ENCODE results near the gene EDEM2. TPM values are rescaled to one million over a fixed set of nuclear protein-coding genes. Genes with fewer than 3 reads are reported as not detected.
"Not testable (repeated sequence)": the region's sequence is repeated elsewhere in the genome, so short reads cannot be mapped to it uniquely, and the experiment has no call there.

EDEM2 gene
- total RNA-seq, 1 experiment from 2014 or later, result 34.7 TPM

DNA sequence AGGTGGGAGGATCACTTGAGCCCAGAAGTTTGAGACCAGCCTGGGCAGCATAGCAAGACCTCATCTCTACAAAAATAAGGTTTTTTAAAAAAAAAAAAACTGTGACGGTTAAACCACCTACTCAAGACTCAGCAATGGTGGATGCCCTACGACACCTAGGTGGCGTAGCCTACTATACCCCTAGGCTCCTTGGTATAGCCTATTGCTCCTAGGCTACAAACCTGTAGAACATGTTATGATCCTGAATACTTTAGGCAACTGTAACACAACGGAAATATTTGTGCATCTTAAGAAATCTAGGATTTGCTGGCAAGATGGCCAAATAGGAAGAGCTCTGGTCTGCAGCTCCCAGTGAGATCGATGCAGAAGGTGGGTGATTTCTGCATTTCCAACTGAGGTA is 13.2 kb upstream of the EDEM2 start:
- H3K36me3 ChIP-seq (ENCODE audit: control insufficient read depth, insufficient read depth, low read length); H3K9me3 ChIP-seq (ENCODE audit: control insufficient read depth, insufficient read depth, low read depth, low read length); H3K27me3 ChIP-seq (ENCODE audit: control insufficient read depth, insufficient read depth, low read length); H3K4me3 ChIP-seq (ENCODE audit: low read depth in 2 of 2, low read length in 2 of 2); H3K27ac ChIP-seq (ENCODE audit: low read length); POLR2A ChIA-PET; DNase-seq (ENCODE audit: low read depth, low spot score); CTCF ChIA-PET; in situ Hi-C loops (cut with HindIII; ENCODE audit: low pct_unique_long_range_greater_than_20kb, low sequenced_read_pairs); ATAC-seq; intact Hi-C loops (cut with micrococcal nuclease; ENCODE audit: unreplicated experiment); H3K4me1 ChIP-seq (ENCODE audit: control insufficient read depth, insufficient read depth, low read length); BruUV-seq (replicated peaks): not testable (repeated sequence)

DNA sequence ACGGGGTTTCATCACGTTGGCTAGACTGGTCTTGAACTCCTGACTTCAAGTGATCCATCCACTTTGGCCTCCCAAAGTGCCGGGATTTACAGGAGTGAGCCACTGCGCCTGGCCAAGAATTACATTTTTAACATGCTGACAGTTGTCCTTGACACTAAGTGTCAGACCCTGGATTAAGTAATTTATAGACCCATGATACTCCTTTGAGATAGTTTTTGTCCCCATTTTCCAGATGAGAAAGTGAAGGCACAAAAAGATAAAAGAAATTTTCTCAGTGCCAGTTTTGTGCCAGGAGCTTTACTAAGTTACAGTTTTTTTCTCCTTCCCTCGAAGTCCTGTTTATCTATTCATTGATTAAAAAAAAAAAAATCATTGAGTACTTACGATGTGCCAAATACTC is 9.8 kb upstream of the EDEM2 start:
- DNase-seq (ENCODE audit: low read depth, low spot score) (no peak), ATAC-seq (no peak)
- no peaks in the 10 kb centered on the region for H3K27me3 ChIP-seq (ENCODE audit: control insufficient read depth, insufficient read depth, low read length)
- no peaks in the 10 kb centered on the region for H3K4me1 ChIP-seq (ENCODE audit: control insufficient read depth, insufficient read depth, low read length)
- no peaks in the 10 kb centered on the region for H3K36me3 ChIP-seq (ENCODE audit: control insufficient read depth, insufficient read depth, low read length)
- intact Hi-C loops (cut with micrococcal nuclease; ENCODE audit: unreplicated experiment) (no loop called here), in situ Hi-C loops (cut with HindIII; ENCODE audit: low pct_unique_long_range_greater_than_20kb, low sequenced_read_pairs) (no loop called here)
- no peaks in the 10 kb centered on the region for H3K9me3 ChIP-seq (ENCODE audit: control insufficient read depth, insufficient read depth, low read depth, low read length)
- POLR2A ChIA-PET, result no interaction called here
- CTCF ChIA-PET, result no interaction called here
- no peak overlapping the region for H3K4me3 ChIP-seq (ENCODE audit: low read depth in 2 of 2, low read length in 2 of 2)
- TF ChIP-seq, protein P1, sequence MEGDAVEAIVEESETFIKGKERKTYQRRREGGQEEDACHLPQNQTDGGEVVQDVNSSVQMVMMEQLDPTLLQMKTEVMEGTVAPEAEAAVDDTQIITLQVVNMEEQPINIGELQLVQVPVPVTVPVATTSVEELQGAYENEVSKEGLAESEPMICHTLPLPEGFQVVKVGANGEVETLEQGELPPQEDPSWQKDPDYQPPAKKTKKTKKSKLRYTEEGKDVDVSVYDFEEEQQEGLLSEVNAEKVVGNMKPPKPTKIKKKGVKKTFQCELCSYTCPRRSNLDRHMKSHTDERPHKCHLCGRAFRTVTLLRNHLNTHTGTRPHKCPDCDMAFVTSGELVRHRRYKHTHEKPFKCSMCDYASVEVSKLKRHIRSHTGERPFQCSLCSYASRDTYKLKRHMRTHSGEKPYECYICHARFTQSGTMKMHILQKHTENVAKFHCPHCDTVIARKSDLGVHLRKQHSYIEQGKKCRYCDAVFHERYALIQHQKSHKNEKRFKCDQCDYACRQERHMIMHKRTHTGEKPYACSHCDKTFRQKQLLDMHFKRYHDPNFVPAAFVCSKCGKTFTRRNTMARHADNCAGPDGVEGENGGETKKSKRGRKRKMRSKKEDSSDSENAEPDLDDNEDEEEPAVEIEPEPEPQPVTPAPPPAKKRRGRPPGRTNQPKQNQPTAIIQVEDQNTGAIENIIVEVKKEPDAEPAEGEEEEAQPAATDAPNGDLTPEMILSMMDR (IDR thresholded peaks at IDR 0.05), result no peak
- no peak for TF ChIP-seq TCF7L2 (IDR thresholded peaks at IDR 0.05; ENCODE audit: low read depth, low read length)
- no peak for TF ChIP-seq SIN3A (IDR thresholded peaks at IDR 0.05; ENCODE audit: borderline replicate concordance, insufficient read depth, low read depth, low read length)
- no peak for TF ChIP-seq POLR2AphosphoS5 (IDR thresholded peaks at IDR 0.05; ENCODE audit: low read depth, low read length)
- TF ChIP-seq, protein P2, sequence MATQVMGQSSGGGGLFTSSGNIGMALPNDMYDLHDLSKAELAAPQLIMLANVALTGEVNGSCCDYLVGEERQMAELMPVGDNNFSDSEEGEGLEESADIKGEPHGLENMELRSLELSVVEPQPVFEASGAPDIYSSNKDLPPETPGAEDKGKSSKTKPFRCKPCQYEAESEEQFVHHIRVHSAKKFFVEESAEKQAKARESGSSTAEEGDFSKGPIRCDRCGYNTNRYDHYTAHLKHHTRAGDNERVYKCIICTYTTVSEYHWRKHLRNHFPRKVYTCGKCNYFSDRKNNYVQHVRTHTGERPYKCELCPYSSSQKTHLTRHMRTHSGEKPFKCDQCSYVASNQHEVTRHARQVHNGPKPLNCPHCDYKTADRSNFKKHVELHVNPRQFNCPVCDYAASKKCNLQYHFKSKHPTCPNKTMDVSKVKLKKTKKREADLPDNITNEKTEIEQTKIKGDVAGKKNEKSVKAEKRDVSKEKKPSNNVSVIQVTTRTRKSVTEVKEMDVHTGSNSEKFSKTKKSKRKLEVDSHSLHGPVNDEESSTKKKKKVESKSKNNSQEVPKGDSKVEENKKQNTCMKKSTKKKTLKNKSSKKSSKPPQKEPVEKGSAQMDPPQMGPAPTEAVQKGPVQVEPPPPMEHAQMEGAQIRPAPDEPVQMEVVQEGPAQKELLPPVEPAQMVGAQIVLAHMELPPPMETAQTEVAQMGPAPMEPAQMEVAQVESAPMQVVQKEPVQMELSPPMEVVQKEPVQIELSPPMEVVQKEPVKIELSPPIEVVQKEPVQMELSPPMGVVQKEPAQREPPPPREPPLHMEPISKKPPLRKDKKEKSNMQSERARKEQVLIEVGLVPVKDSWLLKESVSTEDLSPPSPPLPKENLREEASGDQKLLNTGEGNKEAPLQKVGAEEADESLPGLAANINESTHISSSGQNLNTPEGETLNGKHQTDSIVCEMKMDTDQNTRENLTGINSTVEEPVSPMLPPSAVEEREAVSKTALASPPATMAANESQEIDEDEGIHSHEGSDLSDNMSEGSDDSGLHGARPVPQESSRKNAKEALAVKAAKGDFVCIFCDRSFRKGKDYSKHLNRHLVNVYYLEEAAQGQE (IDR thresholded peaks at IDR 0.05; ENCODE audit: insufficient read depth in 1 of 2, low read depth in 2 of 2, low read length in 1 of 2), result no peak
- H3K27ac ChIP-seq (ENCODE audit: low read length), result no peak overlapping the region
- BruUV-seq (replicated peaks), result no TSS peak

DNA sequence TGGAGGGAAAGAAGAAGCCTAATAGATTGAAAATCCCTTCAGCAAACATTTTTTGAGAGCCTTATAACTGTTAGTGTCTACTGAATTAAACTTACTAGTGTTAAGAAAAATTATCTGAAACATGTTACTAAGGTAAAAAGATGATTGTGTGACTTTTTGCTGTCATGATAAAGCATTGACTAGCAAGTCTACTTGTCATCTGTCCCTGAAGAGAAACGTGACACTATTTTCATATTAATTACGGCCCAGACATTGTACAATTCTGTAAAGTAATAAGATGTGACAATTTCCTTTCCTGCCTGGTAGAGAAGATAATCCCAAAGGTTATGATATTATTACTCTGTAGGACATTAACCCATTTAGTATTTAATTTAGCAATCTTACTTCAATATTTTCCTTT is 8.8 kb upstream of the EDEM2 start:
- Histone ChIP-seq H3K4me3 (ENCODE audit: low read depth in 2 of 2, low read length in 2 of 2) (no peak overlapping the region), H3K27me3 (ENCODE audit: control insufficient read depth, insufficient read depth, low read length) (no peaks in the 10 kb centered on the region), H3K27ac (ENCODE audit: low read length) (no peak overlapping the region), H3K36me3 (ENCODE audit: control insufficient read depth, insufficient read depth, low read length) (no peaks in the 10 kb centered on the region), H3K9me3 (ENCODE audit: control insufficient read depth, insufficient read depth, low read depth, low read length) (no peaks in the 10 kb centered on the region), H3K4me1 (ENCODE audit: control insufficient read depth, insufficient read depth, low read length) (no peaks in the 10 kb centered on the region)
- intact Hi-C loops (cut with micrococcal nuclease; ENCODE audit: unreplicated experiment) (no loop called here), in situ Hi-C loops (cut with HindIII; ENCODE audit: low pct_unique_long_range_greater_than_20kb, low sequenced_read_pairs) (no loop called here)
- ATAC-seq (no peak), DNase-seq (ENCODE audit: low read depth, low spot score) (no peak)
- CTCF ChIA-PET, result no interaction called here
- POLR2A ChIA-PET, result no interaction called here
- TF ChIP-seq, protein P2 (IDR thresholded peaks at IDR 0.05; ENCODE audit: insufficient read depth in 1 of 2, low read depth in 2 of 2, low read length in 1 of 2), result no peak
- TF ChIP-seq POLR2AphosphoS5 (IDR thresholded peaks at IDR 0.05; ENCODE audit: low read depth, low read length) (no peak), TCF7L2 (IDR thresholded peaks at IDR 0.05; ENCODE audit: low read depth, low read length) (no peak), SIN3A (IDR thresholded peaks at IDR 0.05; ENCODE audit: borderline replicate concordance, insufficient read depth, low read depth, low read length) (no peak)
- TF ChIP-seq, protein P1 (IDR thresholded peaks at IDR 0.05), result no peak
- BruUV-seq (replicated peaks), result no TSS peak

All from Panc1 (cell line).